Upper lobe of right lung (tissue), 1 donor: ENCODE data around the gene THEMIS2. TPM values are rescaled to one million over a fixed set of nuclear protein-coding genes. Genes with fewer than 3 reads are reported as not detected.

Experiments
- ATAC-seq: fragments of 200-7000 bp; cut with Tn5 transposase; one replicate; pipeline ENCODE4 v1.9.1; 2020; ENCODE audit warnings: mild to moderate bottlenecking, moderate library complexity
- DNase-seq: peaks from one replicate; pipeline ENCODE4 v3.0.0-alpha.2; 2020
- H3K27ac ChIP-seq: fragments of 200-600 bp; one replicate; pipeline ENCODE4 v1.8.0; 2022
- H3K27me3 ChIP-seq: fragments of 200-600 bp; one replicate; pipeline ENCODE4 v1.8.0; 2022; ENCODE audit warnings: mild to moderate bottlenecking
- H3K36me3 ChIP-seq: fragments of 200-600 bp; one replicate; pipeline ENCODE4 v1.8.0; 2022
- H3K4me1 ChIP-seq: fragments of 200-600 bp; one replicate; pipeline ENCODE4 v1.8.0; 2022
- H3K4me3 ChIP-seq: fragments of 200-600 bp; one replicate; pipeline ENCODE4 v1.8.0; 2022; ENCODE audit warnings: mild to moderate bottlenecking
- H3K9me3 ChIP-seq: fragments of 200-600 bp; one replicate; pipeline ENCODE4 v1.8.0; 2022
- CTCF ChIP-seq: fragments of 200-600 bp; IDR thresholded peaks from one replicate; pipeline ENCODE4 v1.8.0; 2022; ENCODE audit warnings: antibody characterized with exemption
- intact Hi-C: fragments of 100-400 bp; cut with DNase I; formaldehyde crosslinking; loops from one replicate; pipeline ENCODE4 v1.11.0; 2022
- total RNA-seq: library from RNA; stranded (reverse); fragmentation: NEBNext Ultra II Directional; extraction: Animal tissue kit (Norgen Biotek cat#: 25700); gene quantifications from one replicate; pipeline ENCODE4 v1.2.1, GENCODE V29; 2021
- donor health status: DM: no; HTN: yes; CAD: no; lungs with severe emphysema.

Gene THEMIS2
- total RNA-seq, 1 donor from 2014 or later: 89.6 TPM

- intact Hi-C loops: no loop called here
Observed at GRCh38 chr1:27915082-27915575, 42.8 kb downstream of the THEMIS2 start.

GRCh38 chr1:27922272-27922671 lies 49.9 kb downstream of the THEMIS2 start:
- Histone ChIP-seq H3K4me1 (no peaks in the 10 kb centered on the region), H3K27ac (no peak overlapping the region), H3K9me3 (no peaks in the 10 kb centered on the region), H3K36me3 (no peaks in the 10 kb centered on the region), H3K4me3 (no peak overlapping the region), H3K27me3 (no peaks in the 10 kb centered on the region)
- intact Hi-C loops: no loop called here
- TF ChIP-seq CTCF: no peak
- ATAC-seq (no peak), DNase-seq (no peak)

More at GRCh38 chr1:27915082-27915575, 42.8 kb downstream of the THEMIS2 start:
- Histone ChIP-seq H3K4me1 (peaks cover 9% of the 10 kb centered on the region), H3K36me3 (peaks cover 15% of the 10 kb centered on the region), H3K27me3 (no peaks in the 10 kb centered on the region), H3K27ac (peak overlapping the region; percentile 68), H3K4me3 (peak overlapping the region; percentile 83), H3K9me3 (peaks cover 5% of the 10 kb centered on the region)
- DNase-seq (no peak), ATAC-seq (no peak)
- no peak for TF ChIP-seq CTCF

- TF ChIP-seq CTCF: no peak
- ATAC-seq (peak; percentile 63), DNase-seq (peak; percentile 58)
- H3K4me3 ChIP-seq: no peak overlapping the region
- H3K36me3 ChIP-seq: no peaks in the 10 kb centered on the region
- H3K9me3 ChIP-seq: no peaks in the 10 kb centered on the region
- no peaks in the 10 kb centered on the region for H3K27me3 ChIP-seq
- H3K4me1 ChIP-seq: no peaks in the 10 kb centered on the region
- no peak overlapping the region for H3K27ac ChIP-seq
- intact Hi-C loops: no loop called here
Observed at GRCh38 chr1:27928216-27928954, 56.0 kb downstream of the THEMIS2 start.

GRCh38 chr1:27931184-27931583 lies 58.8 kb downstream of the THEMIS2 start:
- no peak overlapping the region for H3K27ac ChIP-seq
- no peak for TF ChIP-seq CTCF
- intact Hi-C loops: no loop called here
- H3K36me3 ChIP-seq: no peaks in the 10 kb centered on the region
- no peak for ATAC-seq
- DNase-seq: no peak
- no peaks in the 10 kb centered on the region for H3K9me3 ChIP-seq
- H3K4me3 ChIP-seq: no peak overlapping the region
- peaks cover 3% of the 10 kb centered on the region for H3K4me1 ChIP-seq
- H3K27me3 ChIP-seq: no peaks in the 10 kb centered on the region

GRCh38 chr1:27931759-27932158 lies 59.4 kb downstream of the THEMIS2 start:
- H3K27ac ChIP-seq: no peak overlapping the region
- H3K4me1 ChIP-seq: peaks cover 3% of the 10 kb centered on the region
- peak; percentile 31 for ATAC-seq
- TF ChIP-seq CTCF: no peak
- no peak overlapping the region for H3K4me3 ChIP-seq
- no peak for DNase-seq
- no peaks in the 10 kb centered on the region for H3K27me3 ChIP-seq
- intact Hi-C loops: no loop called here
- no peaks in the 10 kb centered on the region for H3K36me3 ChIP-seq
- no peaks in the 10 kb centered on the region for H3K9me3 ChIP-seq
